Endothelial cell of umbilical vein (primary cell): ENCODE data around the gene FAM53A. TPM values are rescaled to one million over a fixed set of nuclear protein-coding genes. Genes with fewer than 3 reads are reported as not detected.

Source experiments
- BruUV-seq: library from RNA; stranded (reverse); fragments of 400-500 nt; replicated peaks from 2 replicates; lab custom pipeline; 2021; lab: Mats Ljungman, UMichigan
- CTCF ChIA-PET: fragments of 300-600, 350-600 bp; sonication (Branson Sonifier 250); formaldehyde crosslinking; loops from one replicate; lab custom pipeline; 2021; ENCODE audit warnings: antibody characterized with exemption, inconsistent platforms; lab: Charles Lee
- POLR2A ChIA-PET: fragments of 300-600, 350-600 bp; sonication (Branson Sonifier 250); formaldehyde crosslinking; loops from one replicate; lab custom pipeline; 2021; ENCODE audit warnings: antibody characterized with exemption, inconsistent platforms; lab: Charles Lee
- DNase-seq: peaks from one replicate; pipeline ENCODE4 v3.0.0-alpha.2; 2011; ENCODE audit warnings: low read depth, low spot score
- FAIRE-seq: peaks from 2 replicates; lab custom pipeline; 2011; peaks lifted over from hg19 to GRCh38; lab: Jason Lieb, UNC
- H2AFZ ChIP-seq: 2 replicates; pipeline ENCODE4 v1.6.0; 2012; ENCODE audit warnings: low read depth, low read length, control low read depth, inconsistent platforms
- H3K27ac ChIP-seq: 2 replicates; pipeline ENCODE4 v1.5.1; 2011; ENCODE audit warnings: low read depth, mild to moderate bottlenecking, control low read depth, low read length, moderate library complexity; ENCODE audit not compliant: insufficient read depth
- H3K27me3 ChIP-seq, 2 experiments: 2 replicates each; pipeline versions ENCODE4 v1.6.0 to v1.6.1; 2011; ENCODE audit warnings: low read length in 2 of 2, mixed read lengths in 1 of 2; ENCODE audit not compliant: control insufficient read depth in 2 of 2, insufficient read depth in 2 of 2
- H3K36me3 ChIP-seq, 2 experiments: 2 replicates in 1 of 2; 3 replicates in 1 of 2; pipeline ENCODE4 v1.5.1; 2011; ENCODE audit warnings: low read length in 2 of 2, mild to moderate bottlenecking in 1 of 2, moderate library complexity in 1 of 2; ENCODE audit not compliant: control insufficient read depth in 2 of 2, insufficient read depth in 2 of 2; ENCODE audit errors: extremely low read depth in 1 of 2
- H3K4me1 ChIP-seq: 3 replicates; pipeline ENCODE4 v1.5.1; 2011; ENCODE audit warnings: mild to moderate bottlenecking, low read length; ENCODE audit not compliant: control insufficient read depth, insufficient read depth; ENCODE audit errors: extremely low read depth
- H3K4me2 ChIP-seq: 2 replicates; pipeline ENCODE4 v1.6.1; 2011; ENCODE audit warnings: low read length, control low read depth, mixed read lengths; ENCODE audit not compliant: insufficient read depth
- H3K4me3 ChIP-seq, 3 experiments: fragments of 200-600 bp in 1 of 3; sonication (generic), shearing (Covaris generic) in 1 of 3; replicated peaks in 1 of 3; 2 replicates each; pipeline ENCODE4 v1.5.1; 2011 to 2016; ENCODE audit warnings: control low read depth in 3 of 3, low read length in 3 of 3, mild to moderate bottlenecking in 2 of 3, inconsistent platforms in 1 of 3, low read depth in 1 of 3, moderate library complexity in 1 of 3; ENCODE audit not compliant: insufficient read depth in 1 of 3
- H3K79me2 ChIP-seq: 2 replicates; pipeline ENCODE4 v1.6.0; 2012; ENCODE audit warnings: low read length, inconsistent platforms; ENCODE audit not compliant: control insufficient read depth, insufficient read depth
- H3K9ac ChIP-seq: replicated peaks from 2 replicates; pipeline ENCODE3; 2011; ENCODE audit warnings: low read length, control low read depth; ENCODE audit not compliant: insufficient read depth; ENCODE audit errors: extremely low read depth
- H3K9me1 ChIP-seq: replicated peaks from 3 replicates; pipeline ENCODE4 v1.6.0; 2011; ENCODE audit warnings: mild to moderate bottlenecking, low read length; ENCODE audit not compliant: control insufficient read depth, insufficient read depth; ENCODE audit errors: extremely low read depth
- H3K9me3 ChIP-seq: replicated peaks from 2 replicates; pipeline ENCODE4 v1.5.1; 2012; ENCODE audit warnings: low read length, inconsistent platforms; ENCODE audit not compliant: control insufficient read depth, insufficient read depth
- H4K20me1 ChIP-seq: replicated peaks from 2 replicates; pipeline ENCODE3; 2011; ENCODE audit warnings: mild to moderate bottlenecking, low read length; ENCODE audit not compliant: control insufficient read depth, insufficient read depth; ENCODE audit errors: extremely low read depth
- EZH2 ChIP-seq: IDR thresholded peaks from 2 replicates; pipeline ENCODE4 v1.6.1; 2012; ENCODE audit warnings: borderline replicate concordance, low read depth, mild to moderate bottlenecking, moderate library complexity, low read length, inconsistent platforms; ENCODE audit not compliant: severe bottlenecking
- FOS ChIP-seq: IDR thresholded peaks from 2 replicates; pipeline ENCODE4 v1.6.1; 2011; ENCODE audit warnings: mild to moderate bottlenecking, low read length, moderate library complexity, borderline replicate concordance; ENCODE audit not compliant: insufficient read depth
- GATA2 ChIP-seq: IDR thresholded peaks from 2 replicates; pipeline ENCODE4 v1.7.0; 2011; ENCODE audit warnings: low read depth, mild to moderate bottlenecking, moderate library complexity, mixed read lengths, low read length; ENCODE audit not compliant: insufficient read length, insufficient read depth
- JUN ChIP-seq: IDR thresholded peaks from 2 replicates; pipeline ENCODE4 v1.6.1; 2011; ENCODE audit warnings: borderline replicate concordance, low read depth; ENCODE audit not compliant: insufficient read length, insufficient read depth
- MYC ChIP-seq: IDR thresholded peaks from one replicate; pipeline ENCODE4 v1.6.1; 2011; ENCODE audit warnings: mild to moderate bottlenecking, low read depth, low read length
- POLR2A ChIP-seq: IDR thresholded peaks from 2 replicates; pipeline ENCODE4 v1.6.1; 2012; ENCODE audit warnings: low read depth, mild to moderate bottlenecking, control low read depth, low read length
- POLR2AphosphoS5 ChIP-seq: IDR thresholded peaks from 2 replicates; pipeline ENCODE4 v1.6.1; 2012; ENCODE audit warnings: low read depth, mild to moderate bottlenecking, control low read depth, low read length, moderate library complexity; ENCODE audit not compliant: insufficient read depth
- dilution Hi-C: fragments of 300-500 bp; cut with MboI; formaldehyde crosslinking; loops from one replicate; pipeline ENCODE4 v1.15.0; 2019; ENCODE audit warnings: low sequenced_read_pairs; ENCODE audit not compliant: extremely low pct_ligation_motif_present
- intact Hi-C: fragments of 100-400 bp; cut with micrococcal nuclease; formaldehyde crosslinking; loops from one replicate; pipeline ENCODE4 v1.10.0; 2022
- polyA plus RNA-seq, 4 experiments: library from polyadenylated mRNA; depleted of rRNA in 3 of 4; stranded (reverse) in 3 of 4; unstranded in 1 of 4; fragments of >200 nt; gene quantifications; 2 replicates each; pipeline versions ENCODE4 v1.2.1 to v1.2.3, GENCODE V29; 2011 to 2012; ENCODE audit warnings: missing spikeins in 1 of 4
- total RNA-seq: library from RNA; stranded (reverse); gene quantifications from 2 replicates; pipeline ENCODE4 v1.2.3, GENCODE V29; 2021
- TF ChIP-seq, protein P1 (sequence below), 2 donors: IDR thresholded peaks; 1 replicate in 1 of 2; 2 replicates in 1 of 2; pipeline ENCODE4 v1.5.1; 2011; ENCODE audit warnings: low read length in 2 of 2, mild to moderate bottlenecking in 2 of 2, moderate library complexity in 2 of 2, control low read depth in 1 of 2, inconsistent platforms in 1 of 2, low read depth in 1 of 2; ENCODE audit not compliant: insufficient read depth in 1 of 2; ENCODE audit errors: extremely low read depth in 1 of 2
- TF ChIP-seq, protein P2 (sequence below): IDR thresholded peaks from 2 replicates; pipeline ENCODE4 v1.6.1; 2011; ENCODE audit not compliant: insufficient read depth, insufficient read length

Gene FAM53A
- total and polyA plus RNA-seq, 2 donors (not counting 3 experiments of a cell fraction or from before 2014, with no cell fraction given): 1.3 to 1.7 TPM

DNA sequence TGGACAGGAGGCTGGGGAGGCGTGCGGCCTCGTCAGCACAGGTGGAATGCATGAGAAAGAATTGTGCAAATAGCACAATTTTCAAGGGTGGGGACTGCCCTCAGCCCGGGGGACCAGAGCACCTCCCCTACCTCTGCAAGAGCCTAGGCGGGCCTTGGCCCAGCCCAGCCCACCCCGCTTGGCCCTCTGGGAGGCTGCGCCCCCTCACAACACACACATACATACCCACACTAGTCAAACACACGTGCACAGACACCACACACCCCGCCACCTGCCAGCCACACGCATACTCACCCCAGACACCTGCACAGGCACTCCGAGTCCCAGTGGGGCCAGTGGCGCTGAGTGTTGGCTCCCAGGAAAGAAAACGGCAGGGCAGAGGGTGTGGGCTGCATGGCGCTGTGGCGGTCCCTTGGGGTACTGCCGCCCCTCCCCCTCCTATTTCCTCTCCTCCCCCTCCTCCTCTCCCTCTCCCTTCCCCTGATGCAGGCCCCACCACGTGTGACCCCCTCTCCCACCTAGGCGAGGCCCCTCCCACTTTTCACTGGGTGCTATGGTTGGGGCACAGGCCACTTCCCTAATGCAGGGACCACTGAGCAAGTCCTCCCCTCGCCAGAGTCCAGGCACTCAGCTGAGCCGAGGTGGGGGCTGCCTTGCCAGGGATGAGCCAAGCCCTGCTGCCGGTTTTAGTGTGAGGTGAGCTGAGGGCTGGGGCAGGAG, 84.5 kb downstream of the FAM53A start:
- dilution Hi-C loops (no loop called here), intact Hi-C loops (no loop called here)
- CTCF ChIA-PET: no interaction called here
- Histone ChIP-seq H3K9ac (no peak overlapping the region), H3K9me1 (no peaks in the 10 kb centered on the region), H3K27me3 (no peaks in the 10 kb centered on the region), H3K4me2 (no peak overlapping the region), H3K4me3 (no peak overlapping the region), H4K20me1 (no peaks in the 10 kb centered on the region), H3K36me3 (no peaks in the 10 kb centered on the region), H3K79me2 (no peaks in the 10 kb centered on the region), H3K27ac (no peak overlapping the region), H3K4me1 (no peaks in the 10 kb centered on the region), H3K9me3 (no peaks in the 10 kb centered on the region), H2AFZ (no peak overlapping the region)
- TF ChIP-seq FOS: no peak
- TF ChIP-seq, protein P1, sequence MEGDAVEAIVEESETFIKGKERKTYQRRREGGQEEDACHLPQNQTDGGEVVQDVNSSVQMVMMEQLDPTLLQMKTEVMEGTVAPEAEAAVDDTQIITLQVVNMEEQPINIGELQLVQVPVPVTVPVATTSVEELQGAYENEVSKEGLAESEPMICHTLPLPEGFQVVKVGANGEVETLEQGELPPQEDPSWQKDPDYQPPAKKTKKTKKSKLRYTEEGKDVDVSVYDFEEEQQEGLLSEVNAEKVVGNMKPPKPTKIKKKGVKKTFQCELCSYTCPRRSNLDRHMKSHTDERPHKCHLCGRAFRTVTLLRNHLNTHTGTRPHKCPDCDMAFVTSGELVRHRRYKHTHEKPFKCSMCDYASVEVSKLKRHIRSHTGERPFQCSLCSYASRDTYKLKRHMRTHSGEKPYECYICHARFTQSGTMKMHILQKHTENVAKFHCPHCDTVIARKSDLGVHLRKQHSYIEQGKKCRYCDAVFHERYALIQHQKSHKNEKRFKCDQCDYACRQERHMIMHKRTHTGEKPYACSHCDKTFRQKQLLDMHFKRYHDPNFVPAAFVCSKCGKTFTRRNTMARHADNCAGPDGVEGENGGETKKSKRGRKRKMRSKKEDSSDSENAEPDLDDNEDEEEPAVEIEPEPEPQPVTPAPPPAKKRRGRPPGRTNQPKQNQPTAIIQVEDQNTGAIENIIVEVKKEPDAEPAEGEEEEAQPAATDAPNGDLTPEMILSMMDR (IDR thresholded peaks at IDR 0.05; ENCODE audit: extremely low read depth in 1 of 2, insufficient read depth in 1 of 2, low read depth in 1 of 2, low read length in 2 of 2): no peak
- TF ChIP-seq JUN: no peak
- no peak for TF ChIP-seq MYC
- no peak for TF ChIP-seq EZH2
- no peak for TF ChIP-seq POLR2A
- no peak for TF ChIP-seq GATA2
- no peak for TF ChIP-seq POLR2AphosphoS5
- TF ChIP-seq, protein P2, sequence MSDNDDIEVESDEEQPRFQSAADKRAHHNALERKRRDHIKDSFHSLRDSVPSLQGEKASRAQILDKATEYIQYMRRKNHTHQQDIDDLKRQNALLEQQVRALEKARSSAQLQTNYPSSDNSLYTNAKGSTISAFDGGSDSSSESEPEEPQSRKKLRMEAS: no peak
- POLR2A ChIA-PET: no interaction called here
- no peak for DNase-seq
- BruUV-seq: no TSS peak
- FAIRE-seq: no peak
